ENCODE measurements around the gene ARMCX2.
"Not testable (repeated sequence)": the region's sequence is repeated elsewhere in the genome, so short reads cannot be mapped to it uniquely, and the experiment has no call there.

Gene ARMCX2

GRCh38 chrX:101658661-101659491 is 774 bp downstream of the ARMCX2 start:
- H3K9ac ChIP-seq (ENCODE audit: low read depth in 1 of 2, low read length in 2 of 2) = peak overlapping the region; percentile 15 to 58
- peak overlapping the region; percentile 74 to 85 for H3K4me3 ChIP-seq (ENCODE audit: low read length in 2 of 2)
- no peaks in the 10 kb centered on the region for H3K9me3 ChIP-seq (ENCODE audit: control insufficient read depth in 2 of 2, low read length in 2 of 2)
- H3K27ac ChIP-seq (ENCODE audit: low read depth in 2 of 2, low read length in 2 of 2) = peak overlapping the region in 1 of 2 donors; percentile 41
- H3K36me3 ChIP-seq (ENCODE audit: control insufficient read depth in 2 of 2, insufficient read depth in 2 of 2, low read length in 2 of 2) = no peaks in the 10 kb centered on the region
- H3K27me3 ChIP-seq (ENCODE audit: control insufficient read depth in 2 of 2, insufficient read depth in 2 of 2, low read length in 2 of 2) = peaks cover 3 to 7% of the 10 kb centered on the region in 2 donors
- H3K4me1 ChIP-seq (ENCODE audit: control insufficient read depth in 2 of 2, insufficient read depth in 2 of 2, low read length in 2 of 2) = no peaks in the 10 kb centered on the region

GRCh38 chrX:101657495-101657894 is 2.2 kb downstream of the ARMCX2 start:
- peaks cover 3 to 4% of the 10 kb centered on the region in 2 donors for H3K27me3 ChIP-seq (ENCODE audit: control insufficient read depth in 2 of 2, insufficient read depth in 2 of 2, low read length in 2 of 2)
- H3K9ac ChIP-seq (ENCODE audit: low read depth in 1 of 2, low read length in 2 of 2) = no peak overlapping the region
- H3K9me3 ChIP-seq (ENCODE audit: control insufficient read depth in 2 of 2, low read length in 2 of 2) = no peaks in the 10 kb centered on the region
- H3K27ac ChIP-seq (ENCODE audit: low read depth in 2 of 2, low read length in 2 of 2) = no peak overlapping the region
- H3K4me1 ChIP-seq (ENCODE audit: control insufficient read depth in 2 of 2, insufficient read depth in 2 of 2, low read length in 2 of 2) = no peaks in the 10 kb centered on the region
- H3K4me3 ChIP-seq (ENCODE audit: low read length in 2 of 2) = no peak overlapping the region
- no peaks in the 10 kb centered on the region for H3K36me3 ChIP-seq (ENCODE audit: control insufficient read depth in 2 of 2, insufficient read depth in 2 of 2, low read length in 2 of 2)

- Histone ChIP-seq H3K9me3 (ENCODE audit: control insufficient read depth in 2 of 2, low read length in 2 of 2) (no peaks in the 10 kb centered on the region), H3K9ac (ENCODE audit: low read depth in 1 of 2, low read length in 2 of 2) (no peak overlapping the region), H3K27ac (ENCODE audit: low read depth in 2 of 2, low read length in 2 of 2) (no peak overlapping the region), H3K4me3 (ENCODE audit: low read length in 2 of 2) (no peak overlapping the region), H3K27me3 (ENCODE audit: control insufficient read depth in 2 of 2, insufficient read depth in 2 of 2, low read length in 2 of 2) (peaks cover 3 to 4% of the 10 kb centered on the region in 2 donors), H3K4me1 (ENCODE audit: control insufficient read depth in 2 of 2, insufficient read depth in 2 of 2, low read length in 2 of 2) (no peaks in the 10 kb centered on the region), H3K36me3 (ENCODE audit: control insufficient read depth in 2 of 2, insufficient read depth in 2 of 2, low read length in 2 of 2) (no peaks in the 10 kb centered on the region)
Observed at GRCh38 chrX:101656817-101657216, 2.8 kb downstream of the ARMCX2 start.

- Histone ChIP-seq H3K4me1 (ENCODE audit: control insufficient read depth in 2 of 2, insufficient read depth in 2 of 2, low read length in 2 of 2) (no peaks in the 10 kb centered on the region), H3K36me3 (ENCODE audit: control insufficient read depth in 2 of 2, insufficient read depth in 2 of 2, low read length in 2 of 2) (no peaks in the 10 kb centered on the region), H3K27me3 (ENCODE audit: control insufficient read depth in 2 of 2, insufficient read depth in 2 of 2, low read length in 2 of 2) (no peaks in the 10 kb centered on the region), H3K9ac (ENCODE audit: low read depth in 1 of 2, low read length in 2 of 2) (no peak overlapping the region), H3K4me3 (ENCODE audit: low read length in 2 of 2) (no peak overlapping the region), H3K9me3 (ENCODE audit: control insufficient read depth in 2 of 2, low read length in 2 of 2) (no peaks in the 10 kb centered on the region), H3K27ac (ENCODE audit: low read depth in 2 of 2, low read length in 2 of 2) (no peak overlapping the region)
Observed at GRCh38 chrX:101655534-101655933, 4.1 kb downstream of the ARMCX2 start.

GRCh38 chrX:101647716-101648115 is 11.9 kb downstream of the ARMCX2 start:
- H3K27me3 ChIP-seq (ENCODE audit: control insufficient read depth in 2 of 2, insufficient read depth in 2 of 2, low read length in 2 of 2); H3K36me3 ChIP-seq (ENCODE audit: control insufficient read depth in 2 of 2, insufficient read depth in 2 of 2, low read length in 2 of 2); H3K27ac ChIP-seq (ENCODE audit: low read depth in 2 of 2, low read length in 2 of 2): not testable (repeated sequence)

GRCh38 chrX:101642093-101642492 is 17.6 kb downstream of the ARMCX2 start:
- no peak overlapping the region for H3K27ac ChIP-seq (ENCODE audit: low read depth in 2 of 2, low read length in 2 of 2)
- H3K4me1 ChIP-seq (ENCODE audit: control insufficient read depth in 2 of 2, insufficient read depth in 2 of 2, low read length in 2 of 2) = no peaks in the 10 kb centered on the region
- H3K4me3 ChIP-seq (ENCODE audit: low read length in 2 of 2) = no peak overlapping the region
- no peak overlapping the region for H3K9ac ChIP-seq (ENCODE audit: low read depth in 1 of 2, low read length in 2 of 2)
- H3K27me3 ChIP-seq (ENCODE audit: control insufficient read depth in 2 of 2, insufficient read depth in 2 of 2, low read length in 2 of 2) = peaks cover 0 to 2% of the 10 kb centered on the region in 2 donors
- no peaks in the 10 kb centered on the region for H3K36me3 ChIP-seq (ENCODE audit: control insufficient read depth in 2 of 2, insufficient read depth in 2 of 2, low read length in 2 of 2)
- no peaks in the 10 kb centered on the region for H3K9me3 ChIP-seq (ENCODE audit: control insufficient read depth in 2 of 2, low read length in 2 of 2)

More at GRCh38 chrX:101647716-101648115, 11.9 kb downstream of the ARMCX2 start:
- H3K4me1 ChIP-seq (ENCODE audit: control insufficient read depth in 2 of 2, insufficient read depth in 2 of 2, low read length in 2 of 2); H3K4me3 ChIP-seq (ENCODE audit: low read length in 2 of 2); H3K9ac ChIP-seq (ENCODE audit: low read depth in 1 of 2, low read length in 2 of 2); H3K9me3 ChIP-seq (ENCODE audit: control insufficient read depth in 2 of 2, low read length in 2 of 2): not testable (repeated sequence)

GRCh38 chrX:101639583-101639982 is 20.1 kb downstream of the ARMCX2 start:
- H3K27ac ChIP-seq (ENCODE audit: low read depth in 2 of 2, low read length in 2 of 2) = no peak overlapping the region
- H3K36me3 ChIP-seq (ENCODE audit: control insufficient read depth in 2 of 2, insufficient read depth in 2 of 2, low read length in 2 of 2) = no peaks in the 10 kb centered on the region
- H3K9me3 ChIP-seq (ENCODE audit: control insufficient read depth in 2 of 2, low read length in 2 of 2) = no peaks in the 10 kb centered on the region
- H3K4me1 ChIP-seq (ENCODE audit: control insufficient read depth in 2 of 2, insufficient read depth in 2 of 2, low read length in 2 of 2) = no peaks in the 10 kb centered on the region
- H3K27me3 ChIP-seq (ENCODE audit: control insufficient read depth in 2 of 2, insufficient read depth in 2 of 2, low read length in 2 of 2) = no peaks in the 10 kb centered on the region
- no peak overlapping the region for H3K4me3 ChIP-seq (ENCODE audit: low read length in 2 of 2)
- H3K9ac ChIP-seq (ENCODE audit: low read depth in 1 of 2, low read length in 2 of 2) = no peak overlapping the region

- Histone ChIP-seq H3K4me1 (ENCODE audit: control insufficient read depth in 2 of 2, insufficient read depth in 2 of 2, low read length in 2 of 2) (peaks cover 3 to 6% of the 10 kb centered on the region in 2 donors), H3K9me3 (ENCODE audit: control insufficient read depth in 2 of 2, low read length in 2 of 2) (no peaks in the 10 kb centered on the region), H3K27ac (ENCODE audit: low read depth in 2 of 2, low read length in 2 of 2) (no peak overlapping the region), H3K27me3 (ENCODE audit: control insufficient read depth in 2 of 2, insufficient read depth in 2 of 2, low read length in 2 of 2) (peaks cover 0 to 5% of the 10 kb centered on the region in 2 donors), H3K36me3 (ENCODE audit: control insufficient read depth in 2 of 2, insufficient read depth in 2 of 2, low read length in 2 of 2) (no peaks in the 10 kb centered on the region), H3K4me3 (ENCODE audit: low read length in 2 of 2) (no peak overlapping the region), H3K9ac (ENCODE audit: low read depth in 1 of 2, low read length in 2 of 2) (no peak overlapping the region)
Observed at GRCh38 chrX:101619364-101619763, 40.3 kb downstream of the ARMCX2 start.

- H3K36me3 ChIP-seq (ENCODE audit: control insufficient read depth in 2 of 2, insufficient read depth in 2 of 2, low read length in 2 of 2) = no peaks in the 10 kb centered on the region
- H3K4me3 ChIP-seq (ENCODE audit: low read length in 2 of 2) = peak within 1 kb of the TSS; percentile 84 to 85
- H3K9me3 ChIP-seq (ENCODE audit: control insufficient read depth in 2 of 2, low read length in 2 of 2) = no peaks in the 10 kb centered on the region
- peak within 1 kb of the TSS; percentile 61 to 65 for H3K27ac ChIP-seq (ENCODE audit: low read depth in 2 of 2, low read length in 2 of 2)
- peak within 1 kb of the TSS; percentile 72 to 74 for H3K9ac ChIP-seq (ENCODE audit: low read depth in 1 of 2, low read length in 2 of 2)
- H3K27me3 ChIP-seq (ENCODE audit: control insufficient read depth in 2 of 2, insufficient read depth in 2 of 2, low read length in 2 of 2) = peaks cover 0 to 5% of the 10 kb centered on the region in 2 donors
- peaks cover 3 to 6% of the 10 kb centered on the region in 2 donors for H3K4me1 ChIP-seq (ENCODE audit: control insufficient read depth in 2 of 2, insufficient read depth in 2 of 2, low read length in 2 of 2)
Observed at GRCh38 chrX:101617211-101618191, 42.1 kb downstream of the ARMCX2 start, which contains the start of gene ARMCX6. TSS of gene ARMCX6 (minus strand) at chrX:101618000. CDS start at chrX:101616620, 1,380 bp downstream.

- no peaks in the 10 kb centered on the region for H3K9me3 ChIP-seq (ENCODE audit: control insufficient read depth in 2 of 2, low read length in 2 of 2)
- no peak overlapping the region for H3K9ac ChIP-seq (ENCODE audit: low read depth in 1 of 2, low read length in 2 of 2)
- no peaks in the 10 kb centered on the region for H3K27me3 ChIP-seq (ENCODE audit: control insufficient read depth in 2 of 2, insufficient read depth in 2 of 2, low read length in 2 of 2)
- H3K4me1 ChIP-seq (ENCODE audit: control insufficient read depth in 2 of 2, insufficient read depth in 2 of 2, low read length in 2 of 2) = no peaks in the 10 kb centered on the region
- no peaks in the 10 kb centered on the region for H3K36me3 ChIP-seq (ENCODE audit: control insufficient read depth in 2 of 2, insufficient read depth in 2 of 2, low read length in 2 of 2)
- H3K27ac ChIP-seq (ENCODE audit: low read depth in 2 of 2, low read length in 2 of 2) = no peak overlapping the region
- no peak overlapping the region for H3K4me3 ChIP-seq (ENCODE audit: low read length in 2 of 2)
Observed at GRCh38 chrX:101605728-101606127, 53.9 kb downstream of the ARMCX2 start.
